GM21447 (cell line): ENCODE measurements around the gene SEPTIN11.
A peak's percentile ranks its signal among the peaks of the same experiment; 100 is the strongest.
"Not testable (repeated sequence)": the region's sequence is repeated elsewhere in the genome, so short reads cannot be mapped to it uniquely, and the experiment has no call there.

ENCODE experiments used
- ATAC-seq: cut with Tn5 transposase; IDR thresholded peaks from one replicate; pipeline ENCODE4 v1.9.1; 2021; ENCODE audit not compliant: unreplicated experiment

SEPTIN11 gene

GRCh38 chr4:76952071-76952470 lies 2.5 kb downstream of the SEPTIN11 start:
- ATAC-seq, result no peak

- no peak for ATAC-seq
These were observed 3.4 kb downstream of the SEPTIN11 start for GRCh38 chr4:76952656-76953582.

GRCh38 chr4:76953956-76954355 lies 4.4 kb downstream of the SEPTIN11 start:
- no peak for ATAC-seq

- ATAC-seq, result no peak
These were observed 4.9 kb downstream of the SEPTIN11 start for GRCh38 chr4:76954489-76954888.

GRCh38 chr4:76955182-76955581 lies 5.6 kb downstream of the SEPTIN11 start:
- no peak for ATAC-seq

GRCh38 chr4:76957004-76957738 lies 7.6 kb downstream of the SEPTIN11 start:
- ATAC-seq, result no peak

GRCh38 chr4:76958891-76959290 lies 9.3 kb downstream of the SEPTIN11 start:
- no peak for ATAC-seq

- ATAC-seq, result peak; percentile 58
These were observed 10.5 kb downstream of the SEPTIN11 start for GRCh38 chr4:76960014-76960413.

GRCh38 chr4:76962406-76963130 lies 13.0 kb downstream of the SEPTIN11 start:
- ATAC-seq, result no peak

- no peak for ATAC-seq
These were observed 13.7 kb downstream of the SEPTIN11 start for GRCh38 chr4:76963131-76963750.

- ATAC-seq, result not testable (repeated sequence)
These were observed 14.4 kb downstream of the SEPTIN11 start for GRCh38 chr4:76963927-76964326.

GRCh38 chr4:76964769-76965168 lies 15.2 kb downstream of the SEPTIN11 start:
- ATAC-seq, result no peak

- ATAC-seq, result no peak
These were observed 16.5 kb downstream of the SEPTIN11 start for GRCh38 chr4:76965866-76966579.

GRCh38 chr4:76968937-76969336 lies 19.4 kb downstream of the SEPTIN11 start:
- ATAC-seq, result no peak

- ATAC-seq, result no peak
These were observed 19.9 kb downstream of the SEPTIN11 start for GRCh38 chr4:76969495-76969894.

GRCh38 chr4:76969941-76970529 lies 20.5 kb downstream of the SEPTIN11 start:
- no peak for ATAC-seq

GRCh38 chr4:76972306-76972705 lies 22.8 kb downstream of the SEPTIN11 start:
- no peak for ATAC-seq

- ATAC-seq, result no peak
These were observed 24.6 kb downstream of the SEPTIN11 start for GRCh38 chr4:76974150-76974549.

GRCh38 chr4:76977113-76977512 lies 27.6 kb downstream of the SEPTIN11 start:
- ATAC-seq, result no peak
